HEK293T (cell line): ENCODE measurements around the gene ULBP2.
"Not testable (repeated sequence)": the region's sequence is repeated elsewhere in the genome, so short reads cannot be mapped to it uniquely, and the experiment has no call there.

Source experiments
- CTCF ChIA-PET: fragments of 350-600 bp; formaldehyde crosslinking; extraction: SDS; loops from one replicate; lab custom pipeline; 2021; ENCODE audit warnings: antibody characterized with exemption, inconsistent platforms; lab: Yijun Ruan, JAX
- POLR2A ChIA-PET: fragments of 350-600 bp; formaldehyde crosslinking; extraction: SDS; loops from one replicate; lab custom pipeline; 2020; ENCODE audit warnings: antibody characterized with exemption, inconsistent platforms; lab: Yijun Ruan, JAX
- DNase-seq: peaks from one replicate; pipeline ENCODE4 v3.0.0; 2012; ENCODE audit warnings: mixed read lengths; ENCODE audit errors: extremely low spot score
- ARNT ChIP-seq: fragments of 450-650 bp; IDR thresholded peaks from 2 replicates; pipeline ENCODE4 v1.6.1; 2017; ENCODE audit warnings: mild to moderate bottlenecking
- BHLHE40 ChIP-seq: fragments of 450-650 bp; IDR thresholded peaks from 2 replicates; pipeline ENCODE4 v1.6.1; 2016; ENCODE audit warnings: mild to moderate bottlenecking, moderate library complexity, borderline replicate concordance
- CTBP1 ChIP-seq: fragments of 450-650 bp; IDR thresholded peaks from 2 replicates; pipeline ENCODE4 v1.6.1; 2016; ENCODE audit warnings: borderline replicate concordance
- ELF4 ChIP-seq: fragments of 450-650 bp; IDR thresholded peaks from 2 replicates; pipeline ENCODE4 v1.6.1; 2017; ENCODE audit warnings: antibody characterized with exemption
- FOXA1 ChIP-seq: fragments of 450-650 bp; IDR thresholded peaks from 2 replicates; pipeline ENCODE4 v1.6.1; 2016; ENCODE audit warnings: mild to moderate bottlenecking
- FOXK2 ChIP-seq: fragments of 450-650 bp; IDR thresholded peaks from 2 replicates; pipeline ENCODE4 v1.6.1; 2016; ENCODE audit warnings: mild to moderate bottlenecking
- FOXM1 ChIP-seq: fragments of 450-650 bp; IDR thresholded peaks from 2 replicates; pipeline ENCODE4 v1.6.1; 2017; ENCODE audit warnings: mild to moderate bottlenecking, borderline replicate concordance
- HDGF ChIP-seq: fragments of 450-650 bp; IDR thresholded peaks from 2 replicates; pipeline ENCODE4 v1.6.1; 2017; ENCODE audit warnings: antibody characterized with exemption, borderline replicate concordance
- L3MBTL2 ChIP-seq: fragments of 450-650 bp; conservative IDR thresholded peaks from 2 replicates; pipeline ENCODE4 v1.6.1; 2016; ENCODE audit warnings: mild to moderate bottlenecking
- LEF1 ChIP-seq: fragments of 450-650 bp; IDR thresholded peaks from 2 replicates; pipeline ENCODE4 v1.6.1; 2017; ENCODE audit warnings: mild to moderate bottlenecking, borderline replicate concordance
- NFRKB ChIP-seq: fragments of 450-650 bp; IDR thresholded peaks from 2 replicates; pipeline ENCODE4 v1.6.1; 2016; ENCODE audit warnings: mild to moderate bottlenecking, moderate library complexity
- PKNOX1 ChIP-seq: fragments of 450-650 bp; IDR thresholded peaks from 2 replicates; pipeline ENCODE4 v1.6.1; 2016
- SP1 ChIP-seq: fragments of 450-650 bp; IDR thresholded peaks from 2 replicates; pipeline ENCODE4 v1.6.1; 2017
- SUZ12 ChIP-seq: fragments of 450-650 bp; IDR thresholded peaks from 2 replicates; pipeline ENCODE4 v1.6.1; 2016; ENCODE audit warnings: mild to moderate bottlenecking
- TARDBP ChIP-seq: fragments of 450-650 bp; IDR thresholded peaks from 2 replicates; pipeline ENCODE4 v1.6.1; 2016
- ZNF384 ChIP-seq: fragments of 450-650 bp; IDR thresholded peaks from 2 replicates; pipeline ENCODE4 v1.6.1; 2016

ULBP2 gene

GRCh38 chr6:149913540-149914240, 28.1 kb upstream of the ULBP2 start:
- TF ChIP-seq ZNF384 = no peak
- no peak for TF ChIP-seq FOXM1
- TF ChIP-seq ELF4 = no peak
- TF ChIP-seq CTBP1 = no peak
- no peak for TF ChIP-seq SP1
- TF ChIP-seq BHLHE40 = no peak
- no peak for TF ChIP-seq FOXK2
- TF ChIP-seq TARDBP = no peak
- no peak for TF ChIP-seq ARNT
- no peak for TF ChIP-seq HDGF
- TF ChIP-seq PKNOX1 = no peak
- TF ChIP-seq NFRKB = no peak
- no peak for TF ChIP-seq FOXA1
- no peak for TF ChIP-seq L3MBTL2
- TF ChIP-seq LEF1 = no peak
- TF ChIP-seq SUZ12 = no peak
- no peak for DNase-seq
- POLR2A ChIA-PET = no interaction called here
- CTCF ChIA-PET = interaction anchor here (1.3 kb wide), 1 partner anchor 52 kb away, joined by 3 read pairs; no protein-coding TSS in a partner anchor

GRCh38 chr6:149915970-149916865, 25.6 kb upstream of the ULBP2 start:
- TF ChIP-seq BHLHE40 = no peak
- TF ChIP-seq FOXK2 = no peak
- no peak for TF ChIP-seq LEF1
- TF ChIP-seq ELF4 = no peak
- no peak for TF ChIP-seq TARDBP
- TF ChIP-seq ZNF384 = no peak
- no peak for TF ChIP-seq PKNOX1
- no peak for TF ChIP-seq SP1
- TF ChIP-seq HDGF = no peak
- no peak for TF ChIP-seq FOXA1
- DNase-seq = no peak
- ChIA-PET POLR2A (no interaction called here), CTCF (interaction anchor here (0.9 kb wide), 1 partner anchor 18 kb away, joined by 4 read pairs; no protein-coding TSS in a partner anchor)

GRCh38 chr6:149917679-149918078, 24.1 kb upstream of the ULBP2 start:
- no peak for TF ChIP-seq CTBP1
- TF ChIP-seq TARDBP = no peak
- no peak for TF ChIP-seq FOXM1
- TF ChIP-seq ARNT = no peak
- no peak for TF ChIP-seq ZNF384
- TF ChIP-seq PKNOX1 = no peak
- no peak for TF ChIP-seq NFRKB
- TF ChIP-seq FOXK2 = no peak
- ChIA-PET POLR2A (no interaction called here), CTCF (interaction anchor here (0.6 kb wide), 1 partner anchor 892 kb away, joined by 3 read pairs; no protein-coding TSS in a partner anchor)
- no peak for DNase-seq

GRCh38 chr6:149918151-149918905, 23.5 kb upstream of the ULBP2 start:
- TF ChIP-seq ELF4 (no peak), HDGF (no peak), FOXM1 (no peak), LEF1 (no peak), PKNOX1 (no peak), ZNF384 (no peak), FOXA1 (no peak), TARDBP (no peak), ARNT (no peak), NFRKB (no peak), L3MBTL2 (no peak), BHLHE40 (no peak), SP1 (no peak), CTBP1 (no peak), FOXK2 (no peak), SUZ12 (no peak)
- no peak for DNase-seq
- CTCF ChIA-PET = interaction anchor here (0.6 kb wide), 1 partner anchor 893 kb away, joined by 3 read pairs; no protein-coding TSS in a partner anchor
- POLR2A ChIA-PET = no interaction called here

GRCh38 chr6:149919126-149919833, 22.5 kb upstream of the ULBP2 start:
- DNase-seq, POLR2A ChIA-PET, CTCF ChIA-PET: not testable (repeated sequence)
